ENCODE measurements around the gene CBL. TPM values are rescaled to one million over a fixed set of nuclear protein-coding genes. Genes with fewer than 3 reads are reported as not detected.

CBL gene
- total and polyA plus RNA-seq, 8 donors: 2.0 to 9.8 (median 3.8) TPM

DNA sequence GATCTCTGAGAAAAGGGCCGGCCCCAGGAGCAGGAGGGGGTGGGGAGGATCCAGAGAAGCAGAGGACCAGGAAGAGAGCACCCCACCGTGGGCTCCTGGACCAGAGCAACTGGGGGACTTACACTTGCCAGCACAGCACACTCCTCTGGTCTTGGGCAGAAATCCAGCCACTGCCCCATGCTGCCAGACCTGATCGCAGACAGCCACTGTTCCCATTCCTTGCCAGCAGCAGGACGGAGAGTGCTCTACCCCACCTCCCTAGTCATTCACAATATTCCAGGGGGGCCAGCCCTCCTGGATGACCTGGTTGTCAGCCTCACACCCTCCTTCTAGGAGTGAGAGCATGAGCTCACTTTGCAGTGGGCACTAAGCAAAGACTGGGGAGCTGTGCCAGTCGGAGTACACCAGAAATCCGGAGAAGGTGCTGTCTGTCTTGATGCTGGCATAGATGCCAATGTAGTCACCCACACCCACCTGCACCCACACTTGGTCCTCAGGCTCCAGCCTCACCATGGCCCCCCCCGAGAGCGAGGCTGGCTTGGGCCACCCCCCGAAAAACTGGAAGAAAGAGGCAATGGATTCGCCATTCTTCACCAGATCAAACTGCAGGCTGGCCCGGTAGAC is 132.9 kb downstream of the CBL start:
- DNase-seq (no peak), FAIRE-seq (no peak), ATAC-seq (no peak)
- Histone ChIP-seq H3K9me3 (no peaks in the 10 kb centered on the region), H3K27me3 (no peaks in the 10 kb centered on the region), H3K27ac (peak overlapping the region in 1 of 4 donors; percentile 79), H3K4me1 (peaks cover 4 to 25% (median 16%) of the 10 kb centered on the region in 3 donors), H3K36me3 (no peaks in the 10 kb centered on the region), H3K4me3 (peak overlapping the region in 2 of 4 donors; percentile 47 to 59)
- intact Hi-C loops (cut with DNase I): loop anchor here in 1 of 3 donors (5.0 kb wide), 1 partner anchor 38 kb away; no protein-coding TSS in a partner anchor
- TF ChIP-seq, protein P1, sequence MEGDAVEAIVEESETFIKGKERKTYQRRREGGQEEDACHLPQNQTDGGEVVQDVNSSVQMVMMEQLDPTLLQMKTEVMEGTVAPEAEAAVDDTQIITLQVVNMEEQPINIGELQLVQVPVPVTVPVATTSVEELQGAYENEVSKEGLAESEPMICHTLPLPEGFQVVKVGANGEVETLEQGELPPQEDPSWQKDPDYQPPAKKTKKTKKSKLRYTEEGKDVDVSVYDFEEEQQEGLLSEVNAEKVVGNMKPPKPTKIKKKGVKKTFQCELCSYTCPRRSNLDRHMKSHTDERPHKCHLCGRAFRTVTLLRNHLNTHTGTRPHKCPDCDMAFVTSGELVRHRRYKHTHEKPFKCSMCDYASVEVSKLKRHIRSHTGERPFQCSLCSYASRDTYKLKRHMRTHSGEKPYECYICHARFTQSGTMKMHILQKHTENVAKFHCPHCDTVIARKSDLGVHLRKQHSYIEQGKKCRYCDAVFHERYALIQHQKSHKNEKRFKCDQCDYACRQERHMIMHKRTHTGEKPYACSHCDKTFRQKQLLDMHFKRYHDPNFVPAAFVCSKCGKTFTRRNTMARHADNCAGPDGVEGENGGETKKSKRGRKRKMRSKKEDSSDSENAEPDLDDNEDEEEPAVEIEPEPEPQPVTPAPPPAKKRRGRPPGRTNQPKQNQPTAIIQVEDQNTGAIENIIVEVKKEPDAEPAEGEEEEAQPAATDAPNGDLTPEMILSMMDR (IDR thresholded peaks at IDR 0.05): no peak
- 58 to 61% methylated on average over 11 of the region's 11 CpGs for WGBS, 2 donors

DNA sequence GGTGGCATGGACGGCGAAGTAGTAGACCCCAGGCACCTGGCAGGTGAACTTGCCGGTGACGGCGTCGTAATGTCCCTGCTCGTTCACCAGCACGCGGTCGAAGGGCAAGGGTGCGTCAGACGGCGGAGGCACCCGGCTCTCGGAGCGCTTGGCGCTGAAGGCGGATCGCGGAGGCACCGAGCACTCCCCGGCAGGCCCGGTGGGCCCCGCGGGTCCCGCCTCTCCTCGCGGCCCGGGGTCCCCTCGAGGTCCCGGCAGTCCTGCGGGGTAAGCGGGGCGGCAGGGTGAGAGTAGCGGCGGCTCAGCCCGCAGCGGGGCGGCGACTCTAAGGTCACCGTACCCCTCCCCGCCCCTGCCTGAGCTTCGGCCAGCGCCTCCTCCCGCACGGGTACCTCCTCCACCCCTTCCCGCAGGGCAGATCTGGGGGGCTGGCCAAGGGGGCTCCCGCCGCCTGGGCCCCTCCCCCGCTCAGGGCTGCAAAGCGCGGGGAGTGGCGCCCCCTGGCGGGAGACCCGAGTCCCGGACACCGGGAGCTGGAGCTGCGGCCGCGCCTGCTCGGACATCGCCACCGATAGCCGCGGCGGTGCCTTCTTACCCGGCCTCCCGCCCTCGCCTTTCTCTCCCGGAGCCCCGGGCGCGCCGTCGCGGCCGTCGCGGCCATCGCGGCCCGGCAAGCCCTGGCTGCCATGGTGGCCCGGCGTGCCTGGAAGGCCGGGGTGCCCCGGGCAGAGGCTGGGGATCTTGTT is 133.6 kb downstream of the CBL start:
- no peaks in the 10 kb centered on the region for H3K9me3 ChIP-seq
- peak overlapping the region; percentile 36 to 86 (median 76) for H3K27ac ChIP-seq
- intact Hi-C loops (cut with DNase I): loop anchor here in 1 of 3 donors (5.0 kb wide), 1 partner anchor 38 kb away; no protein-coding TSS in a partner anchor
- peaks cover 4 to 25% (median 16%) of the 10 kb centered on the region in 3 donors for H3K4me1 ChIP-seq
- FAIRE-seq: no peak
- ATAC-seq: peak; percentile 66 to 77 (median 72)
- no peaks in the 10 kb centered on the region for H3K27me3 ChIP-seq
- TF ChIP-seq, protein P1 (IDR thresholded peaks at IDR 0.05): peak; percentile 76 to 93 (median 84)
- H3K4me3 ChIP-seq: peak overlapping the region; percentile 21 to 59 (median 40)
- 2 to 3% methylated on average over 74 to 86 of the region's 86 CpGs for WGBS, 2 donors
- DNase-seq: peak; percentile 59 to 93 (median 76)
- no peaks in the 10 kb centered on the region for H3K36me3 ChIP-seq

DNA sequence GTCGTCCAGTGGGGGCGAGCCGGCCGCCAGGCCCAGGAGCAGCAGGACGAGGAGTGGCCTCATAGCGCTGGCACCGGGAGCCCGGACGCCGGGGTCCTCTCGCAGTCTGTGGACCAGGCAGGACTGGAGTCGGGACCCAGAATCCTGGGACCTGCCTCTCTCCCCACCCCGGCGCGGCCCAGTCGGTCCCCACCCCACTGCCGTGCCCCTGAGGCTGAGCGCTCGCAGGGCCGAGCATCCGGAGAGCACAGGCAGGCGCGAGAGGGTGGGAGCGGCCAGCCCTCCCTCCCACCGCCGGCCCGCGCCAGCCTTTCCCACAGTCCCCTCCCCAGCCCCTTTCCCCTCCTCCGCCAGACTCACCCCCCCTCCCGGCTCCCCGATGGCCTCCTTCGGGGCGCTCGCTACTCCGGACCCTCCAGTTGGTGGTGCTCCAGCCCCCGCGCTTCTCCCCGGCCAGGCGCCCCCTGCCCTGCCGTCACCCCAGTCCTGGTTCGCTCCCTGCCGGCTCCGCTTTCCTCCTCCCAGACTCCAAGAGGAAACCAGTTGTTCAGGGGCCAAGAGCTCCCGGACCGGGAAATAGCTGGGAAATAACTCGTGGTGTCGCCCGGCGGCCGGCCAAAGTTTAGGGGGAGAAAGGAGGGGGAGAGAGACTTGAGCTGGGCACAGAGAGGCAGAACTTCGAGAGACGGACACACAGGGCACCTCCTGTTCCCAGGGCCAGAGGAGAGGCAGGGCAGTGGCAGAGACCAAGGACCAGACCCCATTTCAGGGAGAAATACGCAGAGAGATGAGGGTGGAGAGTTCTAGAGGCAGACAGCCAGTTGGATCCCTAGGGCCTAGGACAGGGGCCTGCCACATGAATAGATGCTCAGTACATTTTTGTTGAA is 134.4 kb downstream of the CBL start, which contains the start of gene C1QTNF5:
C1QTNF5 (minus strand) TSS at position 549 of the 887 bp plus-strand sequence; CDS start at position 63, 486 bp downstream.
- Histone ChIP-seq H3K9me3 (no peaks in the 10 kb centered on the region), H3K27me3 (no peaks in the 10 kb centered on the region), H3K27ac (peak within 1 kb of the TSS; percentile 36 to 86 (median 76)), H3K4me3 (peak within 1 kb of the TSS; percentile 21 to 59 (median 40)), H3K4me1 (peaks cover 4 to 17% (median 8%) of the 10 kb centered on the region in 3 donors), H3K36me3 (no peaks in the 10 kb centered on the region)
- FAIRE-seq: no peak
- TF ChIP-seq, protein P1 (IDR thresholded peaks at IDR 0.05): no peak
- intact Hi-C loops (cut with DNase I): no loop called here
- peak; percentile 42 to 54 (median 46) for ATAC-seq
- WGBS, 2 donors: 20 to 28% methylated on average over 36 to 53 of the region's 53 CpGs
- peak in 5 of 6 donors; percentile 64 to 86 (median 69) for DNase-seq

DNA sequence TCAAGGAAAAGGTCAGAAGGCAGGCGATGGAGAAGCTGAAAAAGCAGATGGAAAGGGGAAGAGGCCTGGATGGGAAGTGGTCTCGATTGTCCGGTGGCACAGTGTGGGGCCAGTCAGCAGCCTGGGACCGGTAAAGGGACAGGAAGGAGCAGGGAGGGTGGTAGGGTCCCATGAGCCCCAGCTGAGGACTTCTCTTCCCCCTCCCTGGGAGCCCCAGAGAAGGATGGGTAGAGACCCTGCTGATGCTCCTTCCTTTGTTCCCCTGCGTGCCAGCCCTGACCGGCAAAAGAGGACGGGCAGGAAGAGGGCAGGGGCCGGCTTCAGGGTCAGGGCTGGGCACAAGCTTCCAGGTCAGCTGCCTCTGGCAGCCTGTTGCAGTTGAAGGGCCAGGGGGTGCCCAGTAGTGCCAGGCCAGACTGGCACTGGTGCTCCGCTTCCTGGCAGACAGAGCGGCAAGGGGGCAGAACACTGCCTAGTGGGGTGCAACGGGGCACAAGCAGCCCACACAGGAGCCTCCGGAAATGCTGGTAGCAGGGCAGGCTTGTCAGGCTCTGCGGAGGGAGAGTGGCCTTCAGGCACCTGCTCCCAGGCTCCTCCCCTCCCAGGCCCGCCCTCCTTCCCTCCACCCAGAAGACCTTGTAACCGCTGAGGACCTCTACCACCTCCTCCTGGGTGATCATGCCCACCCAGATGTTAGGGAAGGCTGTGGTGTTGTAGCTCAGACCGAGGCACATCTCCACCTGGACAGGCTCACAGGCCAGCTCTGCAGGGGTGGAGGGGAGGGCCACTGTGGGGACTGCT is 135.3 kb downstream of the CBL start:
- ATAC-seq (peak in 3 of 4 donors; percentile 13 to 61 (median 33)), DNase-seq (peak in 1 of 6 donors; percentile 40), FAIRE-seq (no peak)
- peaks cover 4 to 16% (median 8%) of the 10 kb centered on the region in 3 donors for H3K4me1 ChIP-seq
- no peaks in the 10 kb centered on the region for H3K36me3 ChIP-seq
- intact Hi-C loops (cut with DNase I): no loop called here
- 30 to 33% methylated on average over 15 to 16 of the region's 16 CpGs for WGBS, 2 donors
- H3K27ac ChIP-seq: peak overlapping the region; percentile 36 to 86 (median 76)
- no peak overlapping the region for H3K4me3 ChIP-seq
- no peaks in the 10 kb centered on the region for H3K9me3 ChIP-seq
- H3K27me3 ChIP-seq: no peaks in the 10 kb centered on the region
- TF ChIP-seq, protein P1 (IDR thresholded peaks at IDR 0.05): no peak

Measured in pancreas (tissue), 10 donors.